SK-N-SH (cell line): ENCODE results near the gene AGMAT. TPM values are rescaled to one million over a fixed set of nuclear protein-coding genes. Genes with fewer than 3 reads are reported as not detected.
A peak's percentile ranks its signal among the peaks of the same experiment; 100 is the strongest.

ENCODE experiments used
- CTCF ChIA-PET: fragments of 300-600, 350-600 bp; formaldehyde crosslinking; extraction: SDS; loops from one replicate; lab custom pipeline; 2021; lab: Yijun Ruan, JAX
- POLR2A ChIA-PET: fragments of 350-600 bp; sonication (Branson Sonifier 250); formaldehyde crosslinking; extraction: SDS; loops from one replicate; lab custom pipeline; 2020; ENCODE audit warnings: antibody characterized with exemption, inconsistent platforms; lab: Yijun Ruan, JAX
- DNase-seq: peaks from one replicate; pipeline ENCODE4 v3.0.0; 2012
- H2AFZ ChIP-seq: fragments of 200-600 bp; sonication (generic); 2 replicates; pipeline ENCODE4 v1.8.1; 2016; ENCODE audit warnings: antibody characterized with exemption, mild to moderate bottlenecking, low read depth
- H3F3A ChIP-seq: fragments of 200-600 bp; sonication (generic); replicated peaks from 2 replicates; pipeline ENCODE3; 2016; ENCODE audit warnings: antibody characterized with exemption, mild to moderate bottlenecking; ENCODE audit not compliant: insufficient read depth
- H3K27ac ChIP-seq, 2 experiments: fragments of 200-500 bp in 1 of 2; fragments of 200-600 bp in 1 of 2; sonication (Bioruptor generic) in 1 of 2; sonication (generic), shearing (Covaris generic) in 1 of 2; 2 replicates each; pipeline versions ENCODE4 v1.5.1 to v1.6.1; 2014 to 2016; ENCODE audit warnings: low read depth in 2 of 2, inconsistent platforms in 1 of 2, low read length in 1 of 2, mild to moderate bottlenecking in 1 of 2, mixed read lengths in 1 of 2
- H3K27me3 ChIP-seq: fragments of 200-600 bp; sonication (generic), shearing (Covaris generic); 2 replicates; pipeline ENCODE4 v1.6.1; 2016; ENCODE audit warnings: mixed run types; ENCODE audit not compliant: insufficient read depth
- H3K36me3 ChIP-seq, 2 experiments: fragments of 200-500 bp in 1 of 2; fragments of 200-600 bp in 1 of 2; sonication (Bioruptor generic) in 1 of 2; sonication (generic) in 1 of 2; replicated peaks in 1 of 2; 2 replicates each; pipeline versions ENCODE3 to v1.5.1; 2014 to 2016; ENCODE audit warnings: low read length in 1 of 2, mild to moderate bottlenecking in 1 of 2; ENCODE audit not compliant: insufficient read depth in 2 of 2, control insufficient read depth in 1 of 2
- H3K4me1 ChIP-seq, 2 experiments: fragments of 200-500 bp in 1 of 2; fragments of 200-600 bp in 1 of 2; sonication (Bioruptor generic) in 1 of 2; sonication (generic), shearing (Covaris generic) in 1 of 2; 2 replicates each; pipeline versions ENCODE4 v1.5.1 to v1.6.1; 2014 to 2016; ENCODE audit warnings: low read depth in 1 of 2, low read length in 1 of 2, mixed run types in 1 of 2; ENCODE audit not compliant: insufficient read depth in 2 of 2, control insufficient read depth in 1 of 2
- H3K4me2 ChIP-seq: fragments of 200-600 bp; sonication (generic), shearing (Covaris generic); 2 replicates; pipeline ENCODE4 v1.6.1; 2017; ENCODE audit warnings: mixed run types
- H3K4me3 ChIP-seq, 2 experiments: fragments of 200-500 bp in 1 of 2; fragments of 200-600 bp in 1 of 2; sonication (Bioruptor generic) in 1 of 2; sonication (generic), shearing (Covaris generic) in 1 of 2; 2 replicates each; pipeline versions ENCODE4 v1.5.1 to v1.8.1; 2014 to 2016; ENCODE audit warnings: low read depth in 2 of 2, inconsistent platforms in 1 of 2, low read length in 1 of 2, mild to moderate bottlenecking in 1 of 2, mixed read lengths in 1 of 2, moderate library complexity in 1 of 2
- H3K79me2 ChIP-seq: fragments of 200-600 bp; sonication (generic); 2 replicates; pipeline ENCODE4 v1.8.1; 2017; ENCODE audit warnings: mild to moderate bottlenecking; ENCODE audit not compliant: insufficient read depth
- H3K9ac ChIP-seq: fragments of 200-600 bp; sonication (generic); 2 replicates; pipeline ENCODE4 v1.6.1; 2017; ENCODE audit warnings: mixed run types
- H3K9me2 ChIP-seq: fragments of 200-600 bp; sonication (generic); 2 replicates; pipeline ENCODE4 v1.6.1; 2017; ENCODE audit warnings: mixed run types
- H3K9me3 ChIP-seq: fragments of 200-600 bp; sonication (generic); 2 replicates; pipeline ENCODE4 v1.6.1; 2017; ENCODE audit warnings: mixed run types, mild to moderate bottlenecking, moderate library complexity
- H4K20me1 ChIP-seq: fragments of 200-600 bp; sonication (generic); 2 replicates; pipeline ENCODE4 v1.6.1; 2017; ENCODE audit warnings: mild to moderate bottlenecking, mixed run types; ENCODE audit not compliant: insufficient read depth
- FOSL2 ChIP-seq: IDR thresholded peaks from 2 replicates; pipeline ENCODE4 v1.4.0; 2012; ENCODE audit warnings: low read depth, mild to moderate bottlenecking, moderate library complexity, borderline replicate concordance
- JUND ChIP-seq: IDR thresholded peaks from 2 replicates; pipeline ENCODE4 v1.4.0; 2012
- PBX3 ChIP-seq: IDR thresholded peaks from 2 replicates; pipeline ENCODE4; 2012
- REST ChIP-seq: IDR thresholded peaks from 2 replicates; pipeline ENCODE4 v1.6.1; 2012; ENCODE audit warnings: mild to moderate bottlenecking, low read depth, low read length, moderate library complexity
- TAF1 ChIP-seq: IDR thresholded peaks from 2 replicates; pipeline ENCODE4 v1.6.1; 2012; ENCODE audit warnings: low read depth, mild to moderate bottlenecking, low read length, moderate library complexity, borderline replicate concordance
- TCF12 ChIP-seq: IDR thresholded peaks from 2 replicates; pipeline ENCODE4 v1.4.0; 2012
- USF1 ChIP-seq: IDR thresholded peaks from 2 replicates; pipeline ENCODE4 v1.4.0; 2012; ENCODE audit warnings: low read depth, borderline replicate concordance
- WGBS: methylation state at CpG from one replicate; pipeline ENCODE4 v1.1.6; 2017; ENCODE audit warnings: low lambda C conversion rate; 5-methylcytosine and 5-hydroxymethylcytosine counted together
- polyA plus RNA-seq, 3 experiments: library from polyadenylated mRNA; depleted of rRNA; stranded (reverse); fragments of >200 nt; gene quantifications; 2 replicates each; pipeline ENCODE4 v1.2.3, GENCODE V29; 2012

Gene AGMAT
- polyA plus RNA-seq, 1 of the 3 experiments (the other 2 are of a cell fraction) = 0.66 TPM

GRCh38 chr1:15546641-15547040 lies 38.2 kb downstream of the AGMAT start:
- Histone ChIP-seq H4K20me1 (no peaks in the 10 kb centered on the region), H3K27ac (no peak overlapping the region), H3F3A (peaks cover 16% of the 10 kb centered on the region), H3K4me2 (no peak overlapping the region)
- TF ChIP-seq TAF1 = no peak
- TF ChIP-seq, all 33 proteins: peak for 0
- DNase-seq = no peak
- H3K79me2 ChIP-seq = no peaks in the 10 kb centered on the region; the same call in 1 of the 2 replicates
- no peaks in the 10 kb centered on the region for H3K9me2 ChIP-seq
- no peak overlapping the region for H3K4me3 ChIP-seq
- WGBS = 98% methylated on average over 2 of the region's 2 CpGs
- no peak overlapping the region for H3K9ac ChIP-seq
- no peaks in the 10 kb centered on the region for H3K9me3 ChIP-seq
- no peaks in the 10 kb centered on the region for H3K27me3 ChIP-seq
- no peak overlapping the region for H2AFZ ChIP-seq
- POLR2A ChIA-PET = no interaction called here
- H3K36me3 ChIP-seq = peaks cover 44 to 75% of the 10 kb centered on the region in 2 experiments
- CTCF ChIA-PET = interaction anchor here (1.2 kb wide), 1 partner anchor 195 kb away, joined by 3 read pairs; no protein-coding TSS in a partner anchor
- 0 out of 4 replicates have a peak, but pooled peaks cover 0 to 2% of the 10 kb centered on the region in 2 experiments for H3K4me1 ChIP-seq

- Histone ChIP-seq H3K27me3 (no peaks in the 10 kb centered on the region), H3K36me3 (peaks cover 52 to 74% of the 10 kb centered on the region in 2 experiments), H3K9me2 (no peaks in the 10 kb centered on the region), H3K4me1 (0 out of 4 replicates have a peak, but pooled peaks cover 0 to 2% of the 10 kb centered on the region in 2 experiments), H3K79me2 (peaks cover 4% of the 10 kb centered on the region; the same call in 1 of the 2 replicates), H3F3A (peaks cover 16% of the 10 kb centered on the region), H2AFZ (no peak overlapping the region), H4K20me1 (no peaks in the 10 kb centered on the region), H3K27ac (peak overlapping the region; percentile 2 to 39), H3K9ac (no peak overlapping the region), H3K9me3 (no peaks in the 10 kb centered on the region), H3K4me3 (no peak overlapping the region), H3K4me2 (peak overlapping the region; percentile 51; the same call in 1 of the 2 replicates)
- no peak for DNase-seq
- WGBS = 88% methylated on average over 12 of the region's 12 CpGs
- ChIA-PET POLR2A (no interaction called here), CTCF (no interaction called here)
- TF ChIP-seq JUND = peak; percentile 40; the same call in 1 of the 2 replicates
- peak; percentile 21; the same call in 1 of the 2 replicates for TF ChIP-seq PBX3
- TF ChIP-seq FOSL2 = peak; percentile 10; the same call in 1 of the 2 replicates
- TF ChIP-seq REST = no peak
- TF ChIP-seq USF1 = no peak
- TF ChIP-seq TCF12 = peak; percentile 57
Observed at GRCh38 chr1:15543589-15544568, 41.0 kb downstream of the AGMAT start.
